GM18873 (cell line): ENCODE results near the gene MPPED1.

Source experiments
- ATAC-seq: cut with Tn5 transposase; IDR thresholded peaks from one replicate; pipeline ENCODE4 v1.9.1; 2021; ENCODE audit warnings: mild to moderate bottlenecking, moderate library complexity, moderate number of reproducible peaks; ENCODE audit not compliant: unreplicated experiment, low FRiP score

MPPED1 gene

DNA sequence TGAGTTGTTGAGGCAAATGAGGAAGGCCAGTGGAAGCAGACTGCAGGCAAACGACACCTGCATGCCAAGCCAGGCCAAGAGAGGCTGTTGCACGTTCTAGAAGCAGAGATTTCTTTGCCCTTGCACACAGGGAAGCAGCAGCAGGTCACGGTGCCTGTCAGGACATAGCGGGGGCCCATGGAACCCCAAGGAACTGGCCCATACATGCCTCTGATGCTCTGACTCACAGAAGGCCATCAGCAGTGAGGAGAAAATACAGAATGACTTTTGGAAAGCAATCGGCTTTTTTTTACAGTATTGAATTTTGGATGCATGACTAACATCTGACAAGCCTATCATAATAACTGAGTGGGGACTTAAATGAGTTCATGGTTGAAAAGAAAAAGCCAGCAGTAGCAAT is 123.9 kb downstream of the MPPED1 start:
- no peak for ATAC-seq

- ATAC-seq = no peak
These were observed 125.3 kb downstream of the MPPED1 start for GRCh38 chr22:43537019-43537585.

- ATAC-seq = no peak
These were observed 128.0 kb downstream of the MPPED1 start for GRCh38 chr22:43539572-43540528.

- no peak for ATAC-seq
These were observed 128.7 kb downstream of the MPPED1 start for GRCh38 chr22:43540529-43540923.

- no peak for ATAC-seq
These were observed 129.2 kb downstream of the MPPED1 start for GRCh38 chr22:43541022-43541421.

- ATAC-seq = no peak
These were observed 129.9 kb downstream of the MPPED1 start for GRCh38 chr22:43541462-43542407.

GRCh38 chr22:43542681-43543521 is 131.1 kb downstream of the MPPED1 start:
- ATAC-seq = no peak

DNA sequence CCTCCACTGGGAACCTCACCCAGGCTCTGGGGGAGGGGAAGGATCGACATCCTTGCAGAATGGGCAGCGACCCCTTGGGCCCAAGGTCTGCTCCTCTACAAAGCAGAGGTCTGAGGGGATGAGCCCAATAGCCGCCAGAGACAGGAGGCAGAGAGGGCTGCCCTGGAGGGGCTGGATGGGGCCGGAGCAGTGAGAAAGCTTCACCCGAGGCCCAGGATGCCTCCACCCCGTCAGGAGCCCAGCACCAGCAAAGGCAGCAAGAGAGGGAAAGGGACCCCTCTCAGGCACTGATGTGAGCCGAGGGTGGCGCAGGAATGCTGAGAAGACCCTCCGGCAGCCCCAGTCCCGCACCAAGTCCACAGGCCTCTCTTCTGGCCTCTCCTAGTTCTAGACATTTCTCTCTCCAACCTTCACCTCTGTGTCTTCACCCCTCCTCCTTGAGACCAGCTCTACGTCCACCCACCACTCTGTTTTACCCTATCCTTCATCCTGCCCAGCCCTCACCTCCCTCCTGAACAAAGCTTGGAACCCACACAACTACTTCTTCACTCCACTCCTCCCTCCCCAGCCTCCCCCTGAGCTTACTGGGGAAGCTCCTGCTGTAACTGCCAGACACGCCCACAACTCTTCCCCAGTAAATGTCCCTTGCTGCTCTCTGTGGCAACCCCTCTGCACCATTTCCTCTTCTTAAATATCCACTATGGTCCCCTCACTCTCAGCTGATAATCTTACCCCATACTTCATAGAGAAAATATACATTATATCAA is 131.9 kb downstream of the MPPED1 start:
- ATAC-seq = no peak

DNA sequence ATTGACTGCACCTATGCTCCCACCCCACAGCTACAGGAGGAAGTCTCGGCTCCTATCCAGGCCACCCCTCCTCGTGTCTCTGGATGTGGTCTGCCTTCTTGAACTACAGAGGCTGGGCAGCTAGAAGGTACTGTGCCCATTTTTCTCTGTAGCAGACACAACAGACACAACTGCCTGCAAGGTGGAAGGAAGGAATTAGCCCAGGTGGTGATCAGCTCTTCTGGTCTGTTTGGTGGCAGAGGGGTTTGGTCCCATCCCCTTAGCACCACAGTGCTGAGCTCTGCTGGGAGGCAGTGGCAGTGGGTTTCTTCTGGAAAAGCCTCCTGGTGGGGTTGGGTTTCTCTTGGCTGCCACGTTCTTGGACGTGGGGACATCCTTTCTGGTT is 132.5 kb downstream of the MPPED1 start:
- no peak for ATAC-seq

GRCh38 chr22:43546186-43546585 is 134.4 kb downstream of the MPPED1 start:
- ATAC-seq = no peak

DNA sequence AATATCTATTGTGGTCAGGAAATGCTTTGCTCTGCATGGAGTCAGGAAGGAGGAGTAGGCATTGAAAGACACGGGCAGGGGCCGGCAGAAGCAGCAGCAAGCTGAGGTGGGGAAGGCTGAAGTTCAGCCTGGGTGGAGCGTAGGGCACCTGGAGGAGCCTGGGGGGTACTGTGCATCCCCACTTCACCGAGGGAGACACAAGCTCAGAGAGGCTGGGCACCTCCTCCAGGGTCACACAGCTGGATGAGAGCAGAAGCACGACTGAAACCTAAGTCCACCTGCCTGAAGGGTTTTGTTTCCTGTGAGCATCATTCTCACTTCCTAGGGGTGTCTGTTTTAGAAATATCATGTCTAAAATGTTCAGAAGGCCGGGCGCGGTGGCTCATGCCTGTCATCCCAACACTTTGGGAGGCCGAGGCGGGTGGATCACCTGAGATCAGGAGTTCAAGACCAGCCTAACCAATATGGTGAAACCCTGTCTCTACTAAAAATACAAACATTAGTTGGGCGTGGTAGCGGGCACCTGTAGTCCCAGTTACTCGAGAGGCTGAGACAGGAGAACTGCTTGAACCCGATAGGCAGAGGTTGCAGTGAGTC is 138.3 kb downstream of the MPPED1 start:
- ATAC-seq = no peak

- no peak for ATAC-seq
These were observed 138.9 kb downstream of the MPPED1 start for GRCh38 chr22:43550672-43551071.

DNA sequence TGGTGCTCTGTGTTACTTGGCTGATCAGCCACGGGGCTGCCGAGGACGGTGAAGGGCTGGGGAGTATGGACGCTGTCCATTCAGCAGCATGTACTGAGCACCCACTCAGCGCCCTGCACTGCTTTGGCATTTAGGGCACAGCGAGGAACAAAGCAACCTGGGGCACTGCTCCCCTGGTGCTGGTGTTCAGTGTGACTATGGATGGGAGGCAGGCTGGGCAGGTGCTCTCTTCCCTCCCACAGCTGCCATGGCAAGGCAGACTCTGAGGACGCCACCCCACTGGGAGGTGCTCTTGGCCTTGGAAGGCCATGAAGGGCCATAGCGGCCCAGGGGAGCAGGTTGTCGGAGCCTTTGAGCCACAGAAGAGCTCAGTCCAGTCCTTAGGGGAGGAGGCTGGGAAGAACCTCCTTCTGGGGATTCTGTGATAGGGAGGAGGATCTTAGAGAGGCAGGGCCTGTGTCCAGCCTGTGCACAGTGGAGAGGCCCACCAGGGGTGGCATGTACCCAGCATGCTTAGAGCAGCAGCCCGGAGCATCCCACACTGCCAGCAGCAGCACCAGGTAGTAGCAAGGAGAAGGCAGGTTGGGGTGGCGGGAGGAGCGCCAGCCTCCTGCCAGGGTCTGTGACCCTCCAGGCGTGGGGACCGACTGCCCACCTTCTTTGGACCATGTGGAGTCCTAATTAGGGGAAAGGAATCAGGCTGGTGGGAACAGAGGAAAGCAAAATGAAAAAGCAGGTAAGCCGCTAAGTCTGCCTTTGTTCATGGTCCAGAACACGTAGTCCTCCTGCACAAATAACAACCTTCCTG is 141.8 kb downstream of the MPPED1 start:
- ATAC-seq = no peak

GRCh38 chr22:43554259-43554636 is 142.4 kb downstream of the MPPED1 start:
- no peak for ATAC-seq

DNA sequence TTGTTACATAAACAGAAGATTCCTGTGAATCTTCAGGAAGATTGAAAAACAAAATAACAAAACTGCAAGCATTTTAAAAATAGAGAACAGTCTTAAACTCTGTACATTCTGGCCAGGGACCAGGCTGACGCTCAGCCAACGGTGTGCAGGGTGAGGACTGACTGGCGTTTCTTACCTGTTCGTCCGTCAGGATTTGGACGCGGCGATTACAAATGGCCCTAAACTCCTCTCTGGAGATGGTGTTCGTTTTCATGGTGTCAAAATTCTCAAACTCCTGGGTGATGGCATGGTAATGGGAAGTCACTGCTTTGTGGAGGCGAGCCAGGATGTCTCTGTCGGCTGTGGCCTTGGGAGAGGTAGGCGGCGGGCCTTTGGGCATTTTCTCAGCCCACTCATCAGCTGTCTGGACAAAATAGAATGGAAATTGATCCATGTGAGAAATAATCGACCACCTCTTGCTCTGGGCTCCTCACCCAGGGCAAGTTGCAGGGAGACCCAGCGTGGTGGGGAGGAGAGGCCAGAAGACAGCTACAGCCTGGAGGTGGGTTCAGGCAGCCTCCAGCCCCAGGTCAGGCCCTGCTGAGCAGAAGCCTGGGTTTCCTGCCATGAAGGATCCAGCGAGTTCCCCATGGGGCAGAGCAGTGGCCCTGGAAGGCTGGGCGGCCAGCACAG is 143.0 kb downstream of the MPPED1 start:
- ATAC-seq = no peak

DNA sequence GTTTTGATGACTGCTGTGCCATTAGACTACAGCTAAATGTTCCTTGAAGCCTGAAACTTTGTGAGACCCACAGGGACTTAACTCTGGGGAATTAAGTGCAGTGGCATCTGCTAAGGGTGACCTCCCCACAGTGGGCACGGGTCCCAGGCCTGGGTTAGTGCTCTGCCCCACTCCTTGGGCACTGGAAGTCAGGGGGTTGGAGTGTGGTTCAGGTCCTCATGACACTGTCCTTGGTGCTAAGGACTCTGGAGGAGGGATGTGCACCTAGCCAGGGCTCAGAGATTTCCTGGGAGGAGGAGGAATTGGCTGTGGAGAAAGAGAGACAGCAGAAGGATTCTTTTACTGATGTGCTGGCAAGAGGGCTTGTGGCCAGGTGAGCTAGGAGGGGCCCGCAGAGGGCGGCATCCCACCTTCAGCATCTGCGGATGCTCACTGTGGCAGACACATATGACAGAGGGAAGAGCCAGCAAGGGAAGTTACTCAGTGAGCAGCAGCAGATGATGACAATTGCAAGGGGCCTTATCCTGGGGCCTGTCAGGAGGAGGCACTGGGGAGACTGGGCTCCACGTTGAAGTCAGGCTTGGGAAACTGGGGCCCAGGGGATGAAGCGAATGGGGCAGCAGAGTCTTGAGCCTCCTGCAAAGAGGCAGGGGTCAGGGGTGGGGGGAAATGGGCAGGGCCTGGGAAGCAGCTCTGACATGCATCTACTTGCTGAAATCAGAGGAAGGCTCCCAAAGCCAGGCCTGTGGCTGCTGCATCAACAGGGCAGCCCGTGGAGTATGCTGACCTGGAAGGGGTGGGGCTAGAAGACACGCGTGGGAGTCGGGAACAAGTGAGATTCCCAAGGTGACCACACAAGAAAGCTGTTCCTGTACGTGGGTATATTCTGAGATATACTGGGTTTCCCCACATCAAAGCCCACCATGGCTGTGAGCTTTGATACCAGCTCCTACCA is 144.0 kb downstream of the MPPED1 start:
- no peak for ATAC-seq
